ENCODE measurements around the gene MRRF.

Gene MRRF

DNA sequence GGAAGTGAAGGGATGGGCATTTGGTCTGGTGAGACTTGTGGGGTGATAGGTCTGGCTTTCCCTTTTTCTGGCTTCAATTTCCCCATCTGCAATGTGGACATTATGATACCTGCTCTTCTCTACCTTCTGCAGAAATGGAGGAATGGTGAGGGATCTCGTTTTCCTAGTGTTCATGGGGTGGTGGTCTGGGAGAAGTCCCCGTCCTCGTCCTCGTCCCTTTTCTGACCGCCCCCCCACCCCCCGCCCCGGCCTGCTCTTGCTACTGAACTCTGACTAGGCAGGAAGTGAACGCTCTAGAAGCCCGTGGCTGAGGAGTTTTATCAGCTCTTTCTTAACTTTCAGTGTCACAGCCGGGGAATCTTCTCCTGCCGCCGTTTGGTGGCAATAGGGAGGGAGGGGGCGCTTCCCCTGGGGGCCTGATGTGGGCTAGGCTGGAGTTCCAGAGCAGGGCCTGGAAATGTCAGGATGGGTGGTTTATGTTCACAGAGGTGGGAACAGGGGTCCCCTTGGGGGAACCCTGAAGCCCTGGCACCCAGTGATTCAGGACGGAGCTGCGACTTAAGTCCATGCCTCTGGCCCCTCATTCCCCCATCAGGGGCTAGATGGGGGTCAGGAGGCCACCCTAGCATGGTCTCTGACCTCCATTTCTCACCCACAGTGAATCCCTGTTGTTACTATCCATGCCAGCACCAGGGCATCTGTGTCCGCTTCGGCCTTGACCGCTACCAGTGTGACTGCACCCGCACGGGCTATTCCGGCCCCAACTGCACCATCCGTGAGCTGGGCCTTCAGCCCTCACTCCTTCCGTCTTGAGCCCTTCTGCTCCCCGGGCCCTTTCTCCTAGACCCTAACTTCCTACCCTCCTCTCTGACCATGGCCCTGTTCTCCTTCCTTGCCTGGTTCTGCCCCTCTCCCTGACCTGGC is 112.8 kb downstream of the MRRF start:
- no peaks in the 10 kb centered on the region for H3K36me3 Mint-ChIP-seq (ENCODE audit: low read depth)
- H3K27me3 Mint-ChIP-seq (ENCODE audit: low read depth), result peaks cover 5% of the 10 kb centered on the region
- no peak overlapping the region for H3K4me3 Mint-ChIP-seq
- H3K4me1 Mint-ChIP-seq (ENCODE audit: low read depth), result no peaks in the 10 kb centered on the region
- H3K9me3 Mint-ChIP-seq, result no peaks in the 10 kb centered on the region
- no peak overlapping the region for H3K27ac Mint-ChIP-seq

DNA sequence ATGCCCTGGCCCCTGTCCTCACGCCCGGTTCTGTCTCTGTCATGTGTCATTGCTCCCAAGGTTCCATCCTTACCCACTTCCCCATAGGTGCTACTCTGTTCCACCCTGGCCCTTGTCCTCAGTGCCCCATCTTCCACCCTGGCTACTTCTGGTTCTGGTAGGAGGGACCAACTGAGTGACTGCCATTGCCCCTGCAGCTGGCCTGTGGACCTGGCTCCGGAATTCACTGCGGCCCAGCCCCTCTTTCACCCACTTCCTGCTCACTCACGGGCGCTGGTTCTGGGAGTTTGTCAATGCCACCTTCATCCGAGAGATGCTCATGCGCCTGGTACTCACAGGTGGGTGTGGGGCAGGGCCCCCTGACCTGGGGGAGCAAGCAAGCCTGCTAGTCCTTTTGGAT is 113.6 kb downstream of the MRRF start:
- H3K27ac Mint-ChIP-seq, result no peak overlapping the region
- no peak overlapping the region for H3K4me3 Mint-ChIP-seq
- no peaks in the 10 kb centered on the region for H3K4me1 Mint-ChIP-seq (ENCODE audit: low read depth)
- H3K27me3 Mint-ChIP-seq (ENCODE audit: low read depth), result no peaks in the 10 kb centered on the region
- no peaks in the 10 kb centered on the region for H3K9me3 Mint-ChIP-seq
- H3K36me3 Mint-ChIP-seq (ENCODE audit: low read depth), result no peaks in the 10 kb centered on the region

DNA sequence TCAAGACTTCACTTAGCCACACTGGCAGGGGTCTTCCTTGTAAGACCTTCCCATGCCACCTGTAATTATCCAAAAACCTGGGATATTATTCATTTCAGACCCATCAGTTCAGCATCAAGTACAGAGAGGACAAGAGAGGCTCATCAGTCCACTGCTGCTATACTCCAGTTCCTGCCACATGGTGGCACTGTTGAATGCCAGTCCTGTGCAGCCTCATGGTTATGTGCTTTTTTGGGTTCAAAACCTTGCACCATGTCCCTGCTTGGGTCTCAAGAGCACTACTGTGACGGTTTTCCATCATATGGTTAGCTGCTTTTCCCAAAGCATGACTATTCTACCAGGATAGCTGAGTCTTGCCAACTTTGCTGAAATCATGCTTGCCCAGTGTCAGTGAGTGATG is 114.7 kb downstream of the MRRF start:
- Mint-ChIP-seq H3K4me1 (ENCODE audit: low read depth) (no peaks in the 10 kb centered on the region), H3K27ac (no peak overlapping the region), H3K4me3 (no peak overlapping the region), H3K27me3 (ENCODE audit: low read depth) (no peaks in the 10 kb centered on the region), H3K36me3 (ENCODE audit: low read depth) (no peaks in the 10 kb centered on the region), H3K9me3 (no peaks in the 10 kb centered on the region)

- no peaks in the 10 kb centered on the region for H3K27me3 Mint-ChIP-seq (ENCODE audit: low read depth)
- H3K27ac Mint-ChIP-seq, result no peak overlapping the region
- no peaks in the 10 kb centered on the region for H3K36me3 Mint-ChIP-seq (ENCODE audit: low read depth)
- H3K4me3 Mint-ChIP-seq, result no peak overlapping the region
- no peaks in the 10 kb centered on the region for H3K9me3 Mint-ChIP-seq
- H3K4me1 Mint-ChIP-seq (ENCODE audit: low read depth), result no peaks in the 10 kb centered on the region
Measured at GRCh38 chr9:122380293-122380692, 115.6 kb downstream of the MRRF start.
